Smooth muscle cell (in vitro differentiated cells): ENCODE measurements around the gene ERBB4. TPM values are rescaled to one million over a fixed set of nuclear protein-coding genes. Genes with fewer than 3 reads are reported as not detected.

ENCODE experiments used
- DNase-seq: peaks from one replicate; lab custom pipeline; 2025; ENCODE audit not compliant: unreplicated experiment; lab: John Stamatoyannopoulos, UW
- H2AFZ ChIP-seq: fragments of 200-600 bp; sonication (generic); 2 replicates; pipeline ENCODE4 v1.6.0; 2016; ENCODE audit warnings: antibody characterized with exemption, low read depth, mild to moderate bottlenecking
- H3F3A ChIP-seq: fragments of 200-600 bp; sonication (generic); 2 replicates; pipeline ENCODE4 v1.6.0; 2017; ENCODE audit warnings: antibody characterized with exemption, low read depth
- H3K27ac ChIP-seq: fragments of 200-600 bp; sonication (generic); 2 replicates; pipeline ENCODE4 v1.5.1; 2016; ENCODE audit warnings: low read depth, mild to moderate bottlenecking
- H3K27me3 ChIP-seq: fragments of 200-600 bp; sonication (generic); 2 replicates; pipeline ENCODE4 v1.6.1; 2016; ENCODE audit warnings: low read depth, mild to moderate bottlenecking
- H3K36me3 ChIP-seq: fragments of 200-600 bp; sonication (generic); 2 replicates; pipeline ENCODE4 v1.5.1; 2016; ENCODE audit warnings: low read depth
- H3K4me1 ChIP-seq: fragments of 200-600 bp; sonication (generic); 2 replicates; pipeline ENCODE4 v1.5.1; 2016; ENCODE audit warnings: low read depth
- H3K4me2 ChIP-seq: fragments of 200-600 bp; sonication (generic); 2 replicates; pipeline ENCODE4 v1.6.0; 2016; ENCODE audit warnings: mild to moderate bottlenecking
- H3K4me3 ChIP-seq: fragments of 200-600 bp; sonication (generic); 2 replicates; pipeline ENCODE4 v1.5.1; 2016; ENCODE audit warnings: mild to moderate bottlenecking
- H3K79me2 ChIP-seq: fragments of 200-600 bp; sonication (generic); 2 replicates; pipeline ENCODE4 v1.6.0; 2016; ENCODE audit warnings: low read depth, mild to moderate bottlenecking
- H3K9ac ChIP-seq: fragments of 200-600 bp; sonication (generic); 2 replicates; pipeline ENCODE4 v1.6.0; 2016; ENCODE audit warnings: low read depth
- H3K9me3 ChIP-seq: fragments of 200-600 bp; sonication (generic); replicated peaks from 2 replicates; pipeline ENCODE4 v1.5.1; 2016; ENCODE audit warnings: low read depth
- H4K20me1 ChIP-seq: fragments of 200-600 bp; sonication (generic); 2 replicates; pipeline ENCODE4 v1.6.0; 2016; ENCODE audit warnings: low read depth
- CTCF ChIP-seq: fragments of 200-600 bp; sonication (generic); IDR thresholded peaks from 2 replicates; pipeline ENCODE4 v1.5.1; 2017; ENCODE audit warnings: borderline replicate concordance, mild to moderate bottlenecking, antibody characterized with exemption; ENCODE audit not compliant: insufficient read depth, poor library complexity, severe bottlenecking
- WGBS: methylation state at CpG from one replicate; pipeline ENCODE4 v1.1.7; 2016; ENCODE audit warnings: low lambda C conversion rate; 5-methylcytosine and 5-hydroxymethylcytosine counted together
- polyA plus RNA-seq: library from polyadenylated mRNA; unstranded; fragments of >200 nt; fragmentation: Nextera tagmentation; extraction: Ambion mirVana; gene quantifications from 2 replicates; pipeline ENCODE4 v1.2.1, GENCODE V29; 2016
- total RNA-seq: library from RNA; depleted of rRNA; stranded (reverse); fragments of >200 nt; gene quantifications from 2 replicates; pipeline ENCODE4 v1.2.3, GENCODE V29; 2014

The ERBB4 gene
- total and polyA plus RNA-seq, 2 experiments from 2014 or later = 0.67 TPM; not detected in 1

- no peak overlapping the region for H3K4me2 ChIP-seq
- no peaks in the 10 kb centered on the region for H3K27me3 ChIP-seq
- no peak for TF ChIP-seq CTCF
- no peaks in the 10 kb centered on the region for H3K36me3 ChIP-seq
- WGBS = 92% methylated on average over 2 of the region's 2 CpGs
- no peak overlapping the region for H3K27ac ChIP-seq
- H2AFZ ChIP-seq = no peak overlapping the region
- H3K9me3 ChIP-seq = no peaks in the 10 kb centered on the region
- no peak overlapping the region for H3K4me3 ChIP-seq
- H3K4me1 ChIP-seq = no peaks in the 10 kb centered on the region
- H3F3A ChIP-seq = no peaks in the 10 kb centered on the region
- no peaks in the 10 kb centered on the region for H3K79me2 ChIP-seq
- H4K20me1 ChIP-seq = no peaks in the 10 kb centered on the region
- no peak overlapping the region for H3K9ac ChIP-seq
- no peak for DNase-seq
These were observed 1115.6 kb downstream of the ERBB4 start for GRCh38 chr2:211423018-211423417.

GRCh38 chr2:211417544-211417943 is 1121.1 kb downstream of the ERBB4 start:
- no peak overlapping the region for H3K4me2 ChIP-seq
- H3K4me1 ChIP-seq = no peaks in the 10 kb centered on the region
- H3K9ac ChIP-seq = no peak overlapping the region
- H3K27me3 ChIP-seq = no peaks in the 10 kb centered on the region
- H3K27ac ChIP-seq = no peak overlapping the region
- H3K79me2 ChIP-seq = no peaks in the 10 kb centered on the region
- DNase-seq = no peak
- H4K20me1 ChIP-seq = no peaks in the 10 kb centered on the region
- no peaks in the 10 kb centered on the region for H3K9me3 ChIP-seq
- no peaks in the 10 kb centered on the region for H3F3A ChIP-seq
- H3K36me3 ChIP-seq = no peaks in the 10 kb centered on the region
- no peak overlapping the region for H3K4me3 ChIP-seq
- no peak overlapping the region for H2AFZ ChIP-seq
- TF ChIP-seq CTCF = no peak

- H3K4me3 ChIP-seq = no peak overlapping the region
- WGBS = 96% methylated on average over 2 of the region's 2 CpGs
- H3K27ac ChIP-seq = no peak overlapping the region
- no peak overlapping the region for H3K4me2 ChIP-seq
- no peaks in the 10 kb centered on the region for H3K36me3 ChIP-seq
- DNase-seq = no peak
- no peaks in the 10 kb centered on the region for H3K79me2 ChIP-seq
- no peaks in the 10 kb centered on the region for H3K4me1 ChIP-seq
- no peaks in the 10 kb centered on the region for H3K9me3 ChIP-seq
- H2AFZ ChIP-seq = no peak overlapping the region
- no peaks in the 10 kb centered on the region for H3K27me3 ChIP-seq
- TF ChIP-seq CTCF = no peak
- no peak overlapping the region for H3K9ac ChIP-seq
- H4K20me1 ChIP-seq = no peaks in the 10 kb centered on the region
- H3F3A ChIP-seq = no peaks in the 10 kb centered on the region
These were observed 1122.2 kb downstream of the ERBB4 start for GRCh38 chr2:211416373-211416772.

- H3K79me2 ChIP-seq = no peaks in the 10 kb centered on the region
- no peak overlapping the region for H3K9ac ChIP-seq
- TF ChIP-seq CTCF = no peak
- H4K20me1 ChIP-seq = no peaks in the 10 kb centered on the region
- no peak overlapping the region for H3K27ac ChIP-seq
- H2AFZ ChIP-seq = no peak overlapping the region
- 86% methylated on average over 7 of the region's 7 CpGs for WGBS
- H3K4me1 ChIP-seq = peaks cover 5% of the 10 kb centered on the region
- H3K36me3 ChIP-seq = no peaks in the 10 kb centered on the region
- no peaks in the 10 kb centered on the region for H3K9me3 ChIP-seq
- no peak for DNase-seq
- no peaks in the 10 kb centered on the region for H3K27me3 ChIP-seq
- H3K4me2 ChIP-seq = no peak overlapping the region
- no peaks in the 10 kb centered on the region for H3F3A ChIP-seq
- no peak overlapping the region for H3K4me3 ChIP-seq
These were observed 1124.9 kb downstream of the ERBB4 start for GRCh38 chr2:211413746-211414145.
